BLaER1 (cell line): ENCODE measurements around the gene TSPAN5.
"Not testable (repeated sequence)": the region's sequence is repeated elsewhere in the genome, so short reads cannot be mapped to it uniquely, and the experiment has no call there.

Experiments
- H3K27ac ChIP-seq: shearing (Covaris generic); formaldehyde crosslinking; 2 replicates; pipeline ENCODE4 v1.8.1; 2022
- H3K27me3 ChIP-seq: shearing (Covaris generic); formaldehyde crosslinking; 2 replicates; pipeline ENCODE4 v1.8.1; 2022
- H3K36me3 ChIP-seq: shearing (Covaris generic); formaldehyde crosslinking; 2 replicates; pipeline ENCODE4 v1.8.1; 2022
- H3K4me1 ChIP-seq: shearing (Covaris generic); formaldehyde crosslinking; 2 replicates; pipeline ENCODE4 v1.8.1; 2022
- H3K4me2 ChIP-seq: shearing (Covaris generic); formaldehyde crosslinking; 2 replicates; pipeline ENCODE4 v1.8.1; 2022
- H3K4me3 ChIP-seq: shearing (Covaris generic); formaldehyde crosslinking; 2 replicates; pipeline ENCODE4 v1.8.1; 2022
- H3K9ac ChIP-seq: shearing (Covaris generic); formaldehyde crosslinking; 2 replicates; pipeline ENCODE4 v1.8.1; 2022
- H3K9me3 ChIP-seq: shearing (Covaris generic); formaldehyde crosslinking; 2 replicates; pipeline ENCODE4 v1.8.1; 2022
- H4K20me1 ChIP-seq: shearing (Covaris generic); formaldehyde crosslinking; 2 replicates; pipeline ENCODE4 v1.8.1; 2022
- Cebpa-rat ChIP-seq: shearing (Covaris generic); IDR thresholded peaks from 2 replicates; pipeline ENCODE4 v1.8.1; 2022

The TSPAN5 gene

GRCh38 chr4:98476891-98477290 is 181.5 kb downstream of the TSPAN5 start:
- no peaks in the 10 kb centered on the region for H4K20me1 ChIP-seq
- H3K4me2 ChIP-seq: no peak overlapping the region
- TF ChIP-seq Cebpa-rat: no peak
- H3K4me1 ChIP-seq: no peaks in the 10 kb centered on the region
- no peak overlapping the region for H3K4me3 ChIP-seq
- no peak overlapping the region for H3K9ac ChIP-seq
- no peaks in the 10 kb centered on the region for H3K9me3 ChIP-seq
- H3K36me3 ChIP-seq: no peaks in the 10 kb centered on the region
- no peak overlapping the region for H3K27ac ChIP-seq
- no peaks in the 10 kb centered on the region for H3K27me3 ChIP-seq

- H3K36me3 ChIP-seq: no peaks in the 10 kb centered on the region
- H3K27ac ChIP-seq: no peak overlapping the region
- no peak for TF ChIP-seq Cebpa-rat
These were observed 184.0 kb downstream of the TSPAN5 start for GRCh38 chr4:98474408-98474844.

DNA sequence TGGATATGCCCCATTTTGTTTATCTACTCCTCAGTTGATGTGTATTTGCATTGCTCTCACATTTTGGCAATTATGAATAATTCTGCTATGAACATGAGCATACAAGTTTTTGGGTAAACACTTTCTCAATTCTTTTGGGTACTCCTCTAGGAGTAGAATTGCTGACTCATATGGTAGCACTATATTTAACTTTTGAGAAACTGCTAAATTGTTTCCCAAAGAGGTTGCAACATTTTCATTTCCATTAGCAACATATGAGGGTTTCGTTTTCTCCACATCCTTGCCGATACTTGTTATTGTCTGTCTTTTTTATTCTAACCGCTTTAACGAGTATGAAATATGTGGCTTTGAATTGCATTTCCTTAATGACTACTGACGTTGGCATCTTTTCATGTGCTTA is 185.4 kb downstream of the TSPAN5 start:
- Histone ChIP-seq H3K4me3 (no peak overlapping the region), H4K20me1 (no peaks in the 10 kb centered on the region), H3K36me3 (no peaks in the 10 kb centered on the region), H3K9ac (no peak overlapping the region), H3K4me1 (peaks cover 10% of the 10 kb centered on the region), H3K27me3 (no peaks in the 10 kb centered on the region), H3K9me3 (no peaks in the 10 kb centered on the region), H3K4me2 (no peak overlapping the region), H3K27ac (no peak overlapping the region)
- TF ChIP-seq Cebpa-rat: no peak

More at GRCh38 chr4:98474408-98474844, 184.0 kb downstream of the TSPAN5 start:
- Histone ChIP-seq H3K27me3 (no peaks in the 10 kb centered on the region), H3K4me3 (no peak overlapping the region), H4K20me1 (no peaks in the 10 kb centered on the region), H3K9me3 (no peaks in the 10 kb centered on the region), H3K4me1 (peaks cover 4% of the 10 kb centered on the region; the same call in 1 of the 2 replicates), H3K4me2 (no peak overlapping the region), H3K9ac (no peak overlapping the region)

GRCh38 chr4:98470831-98471230 is 187.6 kb downstream of the TSPAN5 start:
- Histone ChIP-seq H3K36me3 (no peaks in the 10 kb centered on the region), H3K9ac (no peak overlapping the region), H3K4me3 (no peak overlapping the region), H4K20me1 (no peaks in the 10 kb centered on the region), H3K27ac (no peak overlapping the region), H3K4me1 (peaks cover 15% of the 10 kb centered on the region), H3K27me3 (no peaks in the 10 kb centered on the region), H3K4me2 (no peak overlapping the region), H3K9me3 (no peaks in the 10 kb centered on the region)
- TF ChIP-seq Cebpa-rat: no peak

GRCh38 chr4:98470366-98470765 is 188.0 kb downstream of the TSPAN5 start:
- Histone ChIP-seq H3K27ac (no peak overlapping the region), H3K4me1 (peaks cover 15% of the 10 kb centered on the region), H3K4me3 (no peak overlapping the region), H3K36me3 (no peaks in the 10 kb centered on the region), H3K27me3 (no peaks in the 10 kb centered on the region), H3K9ac (no peak overlapping the region), H3K9me3 (no peaks in the 10 kb centered on the region), H4K20me1 (no peaks in the 10 kb centered on the region), H3K4me2 (no peak overlapping the region)
- no peak for TF ChIP-seq Cebpa-rat

DNA sequence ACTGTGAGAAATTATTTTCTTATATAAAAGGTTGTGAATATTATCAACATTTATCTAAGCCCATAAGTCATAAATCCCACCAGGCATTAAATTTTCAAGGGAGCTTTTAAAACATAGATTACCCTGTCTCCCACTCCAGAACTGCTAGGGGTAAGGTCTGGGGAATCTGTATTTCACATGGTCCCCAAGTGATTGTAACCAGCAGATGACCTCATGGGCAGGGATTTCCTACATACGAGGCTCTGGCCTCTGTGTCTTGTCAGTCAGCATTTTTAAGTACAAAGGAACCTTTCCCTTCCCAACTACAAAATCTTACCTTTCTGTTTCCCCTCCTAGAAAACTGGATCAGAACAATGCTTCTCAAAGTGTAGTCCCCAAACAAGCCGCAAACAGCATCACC is 188.6 kb downstream of the TSPAN5 start:
- no peaks in the 10 kb centered on the region for H4K20me1 ChIP-seq
- H3K27me3 ChIP-seq: no peaks in the 10 kb centered on the region
- H3K9ac ChIP-seq: no peak overlapping the region
- no peak for TF ChIP-seq Cebpa-rat
- no peaks in the 10 kb centered on the region for H3K36me3 ChIP-seq
- no peak overlapping the region for H3K27ac ChIP-seq
- no peak overlapping the region for H3K4me3 ChIP-seq
- no peaks in the 10 kb centered on the region for H3K9me3 ChIP-seq
- H3K4me1 ChIP-seq: peaks cover 15% of the 10 kb centered on the region
- H3K4me2 ChIP-seq: no peak overlapping the region

GRCh38 chr4:98468709-98469108 is 189.7 kb downstream of the TSPAN5 start:
- Histone ChIP-seq H3K27ac (no peak overlapping the region), H3K4me1 (peaks cover 15% of the 10 kb centered on the region), H3K9ac (no peak overlapping the region), H3K4me2 (peak overlapping the region; percentile 2), H4K20me1 (no peaks in the 10 kb centered on the region), H3K4me3 (no peak overlapping the region), H3K27me3 (no peaks in the 10 kb centered on the region), H3K9me3 (no peaks in the 10 kb centered on the region), H3K36me3 (no peaks in the 10 kb centered on the region)
- no peak for TF ChIP-seq Cebpa-rat

DNA sequence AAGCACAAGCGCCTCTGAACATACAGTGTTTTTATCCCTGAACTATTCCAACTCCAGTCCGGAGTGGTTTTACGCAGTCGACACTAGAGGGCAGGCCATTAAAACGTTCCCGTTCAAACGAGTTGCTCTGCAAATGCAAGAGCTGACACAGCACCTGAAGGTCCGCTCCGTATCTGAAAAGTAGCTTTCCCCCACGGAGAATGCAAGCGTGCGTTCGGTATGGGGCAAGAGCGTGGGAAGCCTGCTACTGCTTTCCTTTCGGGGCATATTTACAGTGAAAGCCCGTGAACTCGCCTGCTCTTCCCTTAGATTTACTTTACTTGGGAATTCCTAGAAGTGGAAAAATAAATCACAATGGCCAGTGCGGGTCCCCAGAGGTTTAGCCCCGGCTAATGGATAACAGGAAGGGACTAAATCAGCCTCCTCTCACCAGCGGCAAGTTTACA is 190.8 kb downstream of the TSPAN5 start:
- Histone ChIP-seq H3K9ac (no peak overlapping the region), H3K27ac (no peak overlapping the region), H3K4me2 (peak overlapping the region; percentile 38)

DNA sequence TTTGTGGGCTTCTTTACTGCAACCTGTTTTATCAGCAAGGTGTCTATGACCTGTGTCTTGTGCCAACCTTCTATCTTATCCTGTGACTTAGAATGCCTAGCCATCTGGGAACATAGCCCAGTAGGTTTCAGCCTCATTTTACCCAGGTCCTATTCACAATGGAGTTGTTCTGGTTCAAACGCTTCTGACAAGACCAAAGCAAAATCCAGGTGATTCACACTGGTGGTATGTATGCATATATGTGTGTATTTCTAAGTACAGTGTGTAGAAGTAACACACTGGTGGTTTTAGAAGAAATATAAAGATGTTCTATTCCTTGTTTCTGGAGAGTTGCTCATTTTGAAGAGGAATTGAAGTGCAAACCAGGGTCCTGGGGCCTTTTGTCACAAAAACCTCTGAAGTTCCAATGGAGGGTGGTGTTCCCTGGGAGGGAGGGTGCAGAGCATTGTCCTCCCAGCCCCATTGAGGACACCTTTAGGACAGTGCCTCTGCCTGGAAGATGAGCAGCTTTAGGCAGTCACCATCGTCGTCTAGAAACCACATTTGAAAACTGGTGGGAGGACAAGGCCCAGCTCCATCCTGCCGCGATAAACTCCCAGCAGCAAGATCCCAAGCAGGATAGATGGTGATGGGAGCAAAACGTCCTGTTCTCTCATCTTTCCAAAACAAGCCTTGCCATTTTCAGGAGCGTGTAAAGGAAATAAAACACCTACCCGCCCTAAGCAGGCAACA is 191.4 kb downstream of the TSPAN5 start:
- Histone ChIP-seq H3K9ac (no peak overlapping the region), H3K9me3 (no peaks in the 10 kb centered on the region), H3K4me3 (no peak overlapping the region), H3K36me3 (no peaks in the 10 kb centered on the region), H4K20me1 (no peaks in the 10 kb centered on the region), H3K4me2 (no peak overlapping the region), H3K4me1 (peaks cover 15% of the 10 kb centered on the region), H3K27ac (no peak overlapping the region), H3K27me3 (no peaks in the 10 kb centered on the region)
- no peak for TF ChIP-seq Cebpa-rat

More for the DNA sequence above, 190.8 kb downstream of the TSPAN5 start:
- H3K4me3 ChIP-seq: no peak overlapping the region
- no peaks in the 10 kb centered on the region for H4K20me1 ChIP-seq
- no peak for TF ChIP-seq Cebpa-rat
- H3K27me3 ChIP-seq: no peaks in the 10 kb centered on the region
- no peaks in the 10 kb centered on the region for H3K9me3 ChIP-seq
- H3K36me3 ChIP-seq: no peaks in the 10 kb centered on the region
- peaks cover 15% of the 10 kb centered on the region for H3K4me1 ChIP-seq

DNA sequence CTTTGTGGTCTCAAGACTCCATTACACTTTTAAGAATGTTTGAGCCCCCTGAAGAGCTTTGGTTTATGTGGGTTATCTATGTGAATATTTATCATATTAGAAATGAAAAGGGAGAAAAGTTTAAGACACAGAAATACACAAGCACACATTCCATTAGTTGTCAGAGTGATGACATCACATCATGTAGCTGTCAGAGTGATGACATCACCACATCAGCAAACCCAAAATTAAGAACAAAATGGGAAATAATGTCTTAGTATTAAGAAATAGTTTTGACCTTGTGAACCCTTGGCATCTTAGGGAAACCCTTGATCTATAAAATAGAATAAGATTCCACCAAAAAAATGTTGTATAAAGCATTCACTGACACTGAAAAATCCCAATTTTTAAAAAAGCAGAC is 195.9 kb downstream of the TSPAN5 start:
- Histone ChIP-seq H3K36me3 (no peaks in the 10 kb centered on the region), H3K4me3 (no peak overlapping the region), H3K27ac (no peak overlapping the region), H4K20me1 (no peaks in the 10 kb centered on the region), H3K27me3 (no peaks in the 10 kb centered on the region), H3K9ac (no peak overlapping the region), H3K4me2 (no peak overlapping the region), H3K9me3 (no peaks in the 10 kb centered on the region), H3K4me1 (no peaks in the 10 kb centered on the region)
- TF ChIP-seq Cebpa-rat: no peak

DNA sequence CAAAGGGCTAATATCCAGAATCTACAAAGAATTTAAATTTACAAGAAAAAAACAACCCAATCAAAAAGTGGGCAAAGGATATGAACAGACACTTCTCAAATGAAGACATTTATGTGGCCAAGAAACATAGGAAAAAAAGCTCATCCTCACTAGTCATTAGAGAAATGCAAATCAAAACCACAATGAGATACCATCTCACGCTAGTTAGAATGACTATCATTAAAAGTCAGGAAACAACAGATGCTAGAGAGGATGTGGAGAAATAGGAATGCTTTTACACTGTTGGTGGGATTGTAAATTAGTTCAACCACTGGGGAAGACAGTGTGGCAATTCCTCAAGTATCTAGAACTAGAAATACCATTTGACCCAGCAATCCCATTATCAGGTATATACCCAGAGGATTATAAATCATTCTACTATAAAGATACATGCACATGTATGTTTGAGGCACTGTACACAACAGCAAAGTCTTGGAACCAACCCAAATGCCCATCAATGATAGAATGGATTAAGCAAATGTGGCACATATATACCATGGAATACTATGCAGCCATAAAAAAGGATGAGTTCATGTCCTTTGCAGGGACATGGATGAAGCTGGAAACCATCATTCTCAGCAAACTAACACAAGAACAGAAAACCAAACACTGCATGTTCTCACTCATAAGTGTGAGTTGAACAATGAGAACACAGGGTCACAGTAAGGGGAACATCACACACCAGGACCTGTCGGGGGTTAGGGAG is 197.1 kb downstream of the TSPAN5 start:
- H3K4me1 ChIP-seq, H3K9ac ChIP-seq, H3K27me3 ChIP-seq, H3K4me3 ChIP-seq, H3K27ac ChIP-seq, H4K20me1 ChIP-seq, H3K36me3 ChIP-seq, H3K9me3 ChIP-seq, H3K4me2 ChIP-seq: not testable (repeated sequence)

- not testable (repeated sequence) for H3K4me2 ChIP-seq, H3K4me3 ChIP-seq, H3K36me3 ChIP-seq, H3K4me1 ChIP-seq, H4K20me1 ChIP-seq, H3K9me3 ChIP-seq, H3K27me3 ChIP-seq, H3K9ac ChIP-seq, H3K27ac ChIP-seq
These were observed 201.0 kb downstream of the TSPAN5 start for GRCh38 chr4:98457422-98457821.
